HG02588 (cell line): Measurements from ENCODE around the gene ABHD6.
A peak's percentile ranks its signal among the peaks of the same experiment; 100 is the strongest.
"Not testable (repeated sequence)": the region's sequence is repeated elsewhere in the genome, so short reads cannot be mapped to it uniquely, and the experiment has no call there.

Experiments
- ATAC-seq: cut with Tn5 transposase; IDR thresholded peaks from one replicate; pipeline ENCODE4 v1.9.1; 2021; ENCODE audit warnings: mild to moderate bottlenecking, moderate library complexity; ENCODE audit not compliant: unreplicated experiment

Gene ABHD6

DNA sequence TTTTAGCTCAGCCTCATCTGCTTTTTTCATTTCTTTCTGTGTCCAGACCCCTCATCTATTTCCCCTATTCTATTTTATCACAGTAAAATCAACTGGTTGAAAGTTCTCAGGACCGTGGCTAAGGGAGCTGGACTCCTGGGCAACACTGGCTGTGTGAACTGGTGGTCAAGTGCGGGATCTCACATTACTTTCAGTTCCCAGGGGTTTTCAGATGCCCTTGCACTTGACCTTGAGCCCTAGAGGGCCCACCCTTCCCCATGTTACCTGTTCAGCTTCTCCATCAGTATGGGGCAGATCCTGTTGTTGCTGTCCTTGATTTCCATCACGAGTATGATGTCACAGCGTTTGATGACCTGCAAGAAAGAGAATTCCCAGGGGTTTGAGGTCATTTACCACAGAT is 29.6 kb upstream of the ABHD6 start:
- no peak for ATAC-seq

DNA sequence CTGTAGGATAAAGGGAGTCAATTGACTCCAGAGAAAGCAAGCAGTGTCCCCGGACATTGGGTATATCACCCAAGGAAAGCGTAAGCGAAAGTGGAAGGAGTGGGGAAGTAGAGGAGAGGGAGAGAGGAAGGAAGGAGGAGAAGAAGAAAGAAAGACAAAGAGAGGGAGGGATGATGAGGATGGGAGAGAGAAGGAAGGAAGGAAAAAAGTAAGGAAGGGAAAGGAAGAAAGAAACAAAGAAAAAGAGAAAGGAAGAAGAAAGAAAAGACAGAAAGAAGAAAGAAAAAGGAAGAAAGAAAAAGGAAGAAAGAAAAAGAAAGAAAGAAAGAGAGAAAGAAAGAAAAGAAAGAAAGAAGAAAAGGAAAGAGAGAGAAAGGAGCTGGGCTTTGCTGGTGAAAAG is 27.7 kb upstream of the ABHD6 start:
- no peak for ATAC-seq

DNA sequence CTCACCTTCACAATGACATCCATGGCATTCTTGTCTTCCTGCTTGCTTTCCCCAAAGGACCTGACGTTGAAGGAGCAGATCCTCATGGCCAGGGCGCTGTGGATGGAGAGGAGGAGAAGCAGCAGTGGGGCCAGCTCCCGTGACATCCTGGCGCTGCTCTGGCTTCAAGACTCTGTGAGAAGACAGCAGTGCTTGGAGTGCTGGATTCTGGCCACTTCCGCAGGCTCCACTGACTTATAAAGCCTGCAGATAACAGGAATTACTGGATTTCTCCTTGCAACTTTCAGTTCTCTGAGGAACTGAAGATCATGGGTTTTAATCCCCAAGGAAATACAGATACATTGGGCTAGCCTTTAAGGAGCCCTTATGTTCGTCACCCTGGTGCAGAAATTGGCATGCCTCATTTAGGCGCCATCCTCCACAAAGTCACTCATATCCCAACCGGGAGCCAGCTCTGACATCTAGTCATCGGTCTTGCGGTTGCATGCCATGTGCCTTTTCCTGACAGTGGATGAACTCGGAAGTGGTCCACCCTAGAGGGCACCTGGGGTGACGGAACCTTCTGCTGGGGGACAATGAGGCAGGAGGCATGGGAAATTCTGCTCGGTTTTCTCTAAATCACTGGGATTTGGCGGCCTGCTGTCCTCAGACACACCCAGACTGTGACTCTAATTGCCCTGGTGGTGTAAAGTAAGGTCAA is 26.7 kb upstream of the ABHD6 start, which contains the start of gene DNASE1L3:
TSS of gene DNASE1L3 (minus strand) at position 212 of the 700 bp plus-strand sequence. CDS start at position 146, 66 bp downstream.
- no peak for ATAC-seq

DNA sequence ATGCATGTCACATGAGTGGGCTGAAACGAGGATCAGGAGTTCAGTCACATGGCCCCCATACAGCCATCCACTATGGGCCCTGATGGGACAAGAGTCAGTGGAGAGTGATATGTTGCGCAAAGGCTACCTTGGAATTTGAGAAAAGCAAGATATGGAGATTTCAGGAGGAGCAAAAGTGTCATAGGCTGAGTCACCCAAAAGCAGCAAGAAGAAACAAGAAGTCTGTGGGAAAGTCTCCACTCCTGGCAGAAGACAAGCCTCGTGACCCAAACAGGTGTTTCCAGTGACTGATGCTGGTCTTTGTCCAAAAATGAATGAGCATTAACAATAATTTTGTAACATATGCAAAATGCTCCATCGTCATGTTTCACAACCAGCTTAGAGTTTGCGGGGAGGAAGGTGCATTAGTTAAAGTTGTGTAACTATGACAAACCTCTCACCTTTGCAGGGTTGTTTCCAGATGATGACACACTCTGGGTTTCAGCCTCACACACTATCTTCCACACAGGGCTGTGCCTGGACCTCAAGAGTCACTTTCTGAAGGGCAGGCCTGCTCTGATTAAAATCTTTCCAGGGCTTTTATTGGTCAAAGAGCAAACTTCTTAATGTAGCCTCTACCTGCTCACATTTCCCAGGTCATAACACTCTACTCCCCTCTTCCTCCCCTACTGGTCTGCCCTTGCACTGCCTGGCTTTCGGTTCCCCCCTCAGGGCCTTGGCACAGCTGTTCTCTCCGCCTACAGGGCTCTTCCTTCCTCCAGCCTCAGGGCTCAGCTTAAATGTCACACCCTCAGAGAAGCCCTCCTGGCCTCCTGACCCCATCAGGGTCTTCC is 22.9 kb upstream of the ABHD6 start:
- ATAC-seq: peak; percentile 70

DNA sequence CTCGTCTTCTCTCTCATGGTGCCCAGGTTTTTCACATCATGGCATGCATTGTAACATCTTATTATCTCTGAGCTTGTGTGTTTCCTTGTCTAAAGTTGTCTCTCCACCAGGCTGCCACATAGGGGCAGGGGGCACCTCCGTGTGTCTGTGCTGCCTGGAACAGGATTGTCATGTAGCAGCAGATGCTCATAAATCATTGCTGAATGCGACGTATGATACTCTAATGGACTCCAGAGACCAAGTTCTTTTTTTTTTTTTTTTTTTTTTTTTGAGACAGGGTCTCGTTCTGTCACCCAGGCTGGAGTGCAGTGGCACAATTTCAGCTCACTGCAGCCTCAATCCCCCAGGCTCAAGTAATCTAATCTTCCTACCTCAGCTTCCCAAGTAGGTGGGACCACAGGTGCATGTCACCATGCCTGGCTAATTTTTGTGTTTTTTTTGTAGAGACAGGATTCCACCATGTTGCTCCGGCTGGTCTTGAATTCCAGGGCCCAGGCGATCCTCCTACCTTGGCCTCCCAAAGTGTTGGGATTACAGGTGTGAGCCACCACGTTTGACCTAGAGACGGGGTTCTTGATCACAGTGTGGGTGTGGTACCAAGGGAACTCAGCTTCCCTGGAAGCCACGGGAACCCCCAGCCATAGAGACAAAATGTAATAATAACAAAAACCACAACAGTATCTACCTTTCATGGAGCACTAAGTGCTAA is 22.1 kb upstream of the ABHD6 start:
- ATAC-seq: no peak

DNA sequence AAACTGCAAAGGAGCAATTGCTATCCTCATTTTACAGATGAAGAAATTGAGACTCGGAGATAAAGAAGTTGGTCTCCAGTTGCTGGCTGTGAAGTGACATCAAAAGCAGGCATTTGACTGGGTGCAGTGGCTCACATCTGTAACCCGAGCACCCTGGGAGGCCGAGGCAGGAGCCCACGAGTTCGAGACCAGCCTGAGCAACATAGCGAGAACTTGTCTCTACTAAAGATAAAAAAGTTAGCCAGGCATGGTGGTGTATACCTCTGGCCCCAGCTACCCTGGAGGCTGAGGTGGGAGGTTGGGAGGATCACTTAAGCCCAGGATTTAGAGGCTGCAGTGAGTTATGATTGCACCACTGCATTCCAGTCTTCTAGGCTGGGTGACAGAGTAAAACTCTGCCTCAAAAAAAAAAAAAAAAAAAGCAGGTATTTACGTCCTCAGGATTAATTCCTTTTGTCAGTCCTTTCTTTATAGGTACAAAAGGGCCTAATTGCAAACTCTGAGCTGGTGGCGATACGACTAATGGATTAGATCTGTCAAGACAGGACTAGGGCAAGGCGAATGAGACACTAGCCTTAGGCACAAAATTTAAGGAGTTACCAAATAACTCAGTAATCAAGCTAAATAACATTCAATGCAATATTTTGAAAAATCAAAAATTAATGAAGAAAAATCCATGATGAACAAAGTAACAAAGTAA is 20.9 kb upstream of the ABHD6 start:
- ATAC-seq: no peak

DNA sequence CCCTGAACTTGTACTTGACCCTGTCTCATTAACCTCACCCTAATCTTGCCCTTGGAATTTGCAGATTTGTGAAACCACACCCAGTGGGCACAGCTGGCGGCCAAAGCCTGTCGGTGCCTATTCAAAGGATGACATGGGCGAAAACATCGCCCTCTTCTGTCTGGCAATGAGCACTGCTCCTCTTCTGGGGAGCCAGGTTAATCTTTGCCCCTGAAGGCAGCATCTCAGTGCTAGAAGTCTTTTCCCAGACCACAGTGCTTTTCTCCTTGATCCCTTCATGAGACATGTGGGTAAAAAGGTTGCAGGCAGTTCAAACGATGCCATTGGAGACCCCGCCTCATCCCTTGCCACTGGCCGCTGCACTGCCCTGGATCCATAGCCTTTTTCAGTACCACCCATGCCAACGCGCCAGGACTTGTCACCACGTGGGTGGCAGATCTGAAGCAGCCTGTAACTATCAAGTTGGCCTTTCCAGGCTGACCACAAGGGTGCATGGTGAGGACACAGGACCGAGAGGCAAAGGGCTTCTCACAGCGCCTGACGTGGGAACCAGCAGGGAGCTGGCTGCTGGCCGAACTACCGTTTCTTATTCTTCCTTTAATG is 20.3 kb upstream of the ABHD6 start:
- peak; percentile 28 for ATAC-seq

DNA sequence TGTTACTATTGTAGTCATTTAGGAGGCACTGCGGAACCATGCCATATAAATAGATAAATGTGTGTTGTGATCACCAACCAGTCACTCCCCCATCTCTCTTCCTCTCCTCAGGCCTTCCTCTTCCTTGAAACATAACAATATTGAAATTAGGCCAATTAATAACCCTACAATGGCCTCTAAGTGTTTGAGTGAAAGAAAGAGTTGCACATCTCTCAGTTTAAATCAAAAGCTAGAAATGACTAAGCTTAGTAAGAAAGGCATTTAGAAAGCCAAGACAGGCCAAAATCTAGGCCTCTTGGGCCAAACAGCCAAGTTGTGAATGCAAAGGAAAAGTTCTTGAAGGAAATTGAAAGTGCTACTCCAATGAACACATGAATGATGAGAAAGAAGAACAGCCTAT is 18.7 kb upstream of the ABHD6 start:
- ATAC-seq: no peak

DNA sequence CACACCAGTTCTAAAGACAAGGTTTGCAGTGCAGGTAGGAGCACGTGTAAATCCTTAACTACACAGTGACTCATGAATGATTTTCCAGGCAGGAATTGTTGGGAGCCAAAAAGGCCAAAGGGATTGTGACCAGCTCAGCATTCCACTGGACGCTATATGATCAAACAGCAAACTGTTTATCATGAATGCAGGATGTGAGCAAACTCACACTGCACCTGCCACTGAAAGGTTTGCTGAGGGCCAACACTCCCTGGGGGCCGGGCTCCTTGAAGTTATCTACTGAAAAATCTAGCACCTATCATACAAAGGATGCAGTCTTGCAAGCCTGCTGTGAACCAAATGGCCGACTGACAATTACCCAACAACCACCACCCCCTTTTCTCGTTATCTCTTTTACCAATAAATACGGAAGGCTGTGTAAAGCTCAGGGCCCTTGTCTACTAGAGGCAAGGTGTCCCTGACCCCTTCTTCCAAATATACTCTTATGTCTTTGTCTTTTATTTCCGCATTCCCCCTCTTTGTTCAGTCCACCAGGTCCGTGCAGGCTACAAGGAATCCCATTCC is 15.3 kb upstream of the ABHD6 start:
- no peak for ATAC-seq

DNA sequence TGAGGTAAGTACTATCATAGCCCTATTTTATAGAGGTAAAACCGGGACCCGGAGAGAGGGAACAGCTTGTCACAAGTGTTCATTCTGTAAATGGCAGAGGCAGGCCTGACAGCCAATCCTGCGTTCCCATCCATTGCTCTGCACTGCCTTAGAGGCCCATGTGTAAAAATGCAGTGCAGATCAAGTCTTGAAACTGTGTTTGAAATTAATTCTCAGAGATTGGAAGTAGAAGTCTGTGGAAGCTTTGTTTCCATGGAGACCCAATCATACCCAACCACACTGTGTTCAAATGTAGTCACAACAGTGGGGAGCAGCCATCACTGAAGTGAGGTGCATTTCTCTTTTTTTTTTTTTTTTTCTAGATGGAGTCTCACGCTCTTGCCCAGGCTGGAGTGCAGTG is 13.7 kb upstream of the ABHD6 start:
- ATAC-seq: no peak

DNA sequence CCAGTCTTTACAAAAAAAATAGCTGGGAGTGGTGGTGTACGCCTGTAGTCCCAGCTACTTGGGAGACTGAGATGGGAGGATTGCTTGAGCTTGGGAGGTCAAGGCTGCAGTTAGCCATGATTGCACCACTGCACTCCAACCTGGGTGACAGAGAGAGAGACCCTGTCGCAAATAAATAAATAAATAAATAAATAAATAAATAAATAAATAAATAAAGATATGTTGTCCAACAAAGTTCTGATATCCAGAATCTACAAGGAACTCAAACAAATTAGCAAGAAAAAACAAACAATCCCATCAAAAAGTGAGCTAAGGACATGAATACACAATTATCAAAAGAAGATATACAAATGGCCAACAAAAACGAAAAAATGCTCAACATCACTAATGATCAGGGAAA is 9.7 kb upstream of the ABHD6 start:
- not testable (repeated sequence) for ATAC-seq

DNA sequence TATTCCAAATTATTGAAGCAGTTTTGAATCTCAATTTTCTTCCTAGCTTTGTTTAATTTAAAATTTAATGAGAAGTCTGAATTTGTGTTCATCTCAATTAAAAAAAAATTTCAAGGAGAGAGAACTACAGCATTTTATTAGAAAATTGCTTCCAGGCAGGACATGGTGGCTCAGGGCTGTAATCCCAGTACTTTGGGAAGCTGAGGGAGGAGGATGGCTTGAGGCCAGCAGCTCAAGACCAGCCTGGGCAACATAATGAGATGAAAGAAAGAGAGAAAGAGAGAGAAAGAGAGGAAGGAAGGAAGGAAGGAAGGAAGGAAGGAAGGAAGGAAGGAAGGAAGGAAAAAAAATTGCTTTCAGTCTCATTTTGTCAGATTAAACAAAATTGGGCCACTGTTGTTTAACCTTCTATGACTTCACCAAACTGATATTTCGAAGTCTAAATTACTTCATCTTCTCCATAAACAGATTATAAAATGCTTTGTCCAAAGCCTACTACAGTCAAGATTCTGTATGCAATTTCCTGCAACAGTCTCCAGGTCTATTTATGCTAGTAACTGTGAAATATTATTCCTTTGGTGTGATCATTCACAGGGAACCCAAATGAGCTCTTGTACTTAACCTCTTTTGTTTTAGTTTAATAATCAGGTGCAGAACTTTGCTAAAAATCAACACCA is 6.6 kb upstream of the ABHD6 start:
- ATAC-seq: no peak

DNA sequence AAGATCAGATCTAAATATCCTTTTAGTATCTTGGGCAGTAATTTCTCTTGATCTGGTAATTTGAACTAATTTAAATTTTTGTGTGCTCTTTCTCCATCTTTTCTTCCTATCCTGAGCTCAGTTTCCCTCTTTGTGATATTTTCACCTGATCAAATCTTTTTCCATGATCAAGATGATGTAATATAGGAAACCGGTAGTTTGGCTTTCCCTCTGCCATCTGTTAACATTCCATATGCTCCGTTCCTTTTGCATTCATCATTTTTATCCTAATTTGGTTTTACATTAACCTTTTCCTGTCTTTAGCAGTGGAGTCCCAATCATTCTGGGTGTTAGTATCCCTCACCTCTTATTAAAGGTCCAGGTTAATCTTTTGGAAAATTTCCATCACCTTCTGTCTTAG is 5.9 kb upstream of the ABHD6 start:
- ATAC-seq: no peak

DNA sequence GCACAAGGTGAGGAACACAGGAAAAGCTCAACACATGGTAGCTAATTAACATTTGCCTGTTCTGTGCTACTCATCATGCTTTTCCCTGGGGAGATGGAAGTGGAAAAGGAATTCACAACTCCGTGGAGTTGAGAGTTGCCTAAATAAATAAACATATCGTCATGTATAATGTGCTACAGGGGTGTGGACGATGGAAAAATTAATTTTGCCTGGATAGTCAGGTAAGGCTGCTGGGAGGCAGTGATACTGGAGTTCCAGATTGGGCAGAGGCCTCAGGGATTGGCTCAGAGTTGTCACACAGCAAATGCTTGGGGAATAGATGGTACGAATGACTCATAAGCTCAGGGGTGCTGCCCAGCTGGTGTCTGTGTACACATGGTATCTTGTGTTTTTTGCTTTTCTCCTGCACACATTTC is 3.1 kb upstream of the ABHD6 start:
- ATAC-seq: no peak

DNA sequence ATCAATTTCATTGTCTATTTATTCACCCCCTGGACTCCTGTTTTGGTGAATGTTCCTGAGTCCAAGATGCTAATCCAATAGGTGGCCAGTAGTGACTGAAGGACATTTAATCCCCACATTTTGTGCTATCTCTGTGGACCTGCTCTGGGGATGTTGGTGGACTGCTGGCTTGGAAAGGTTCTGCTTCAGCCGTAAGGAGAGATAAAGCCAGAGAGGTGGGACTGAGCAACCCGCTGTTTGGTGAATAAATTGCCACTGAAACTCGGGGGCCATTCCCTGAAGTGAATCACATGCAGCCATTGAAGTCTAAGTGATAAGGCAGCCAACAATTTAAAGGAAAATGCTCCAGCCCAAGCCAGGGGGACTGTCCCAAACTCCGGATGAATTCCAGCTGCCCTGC is 1.6 kb upstream of the ABHD6 start:
- no peak for ATAC-seq

DNA sequence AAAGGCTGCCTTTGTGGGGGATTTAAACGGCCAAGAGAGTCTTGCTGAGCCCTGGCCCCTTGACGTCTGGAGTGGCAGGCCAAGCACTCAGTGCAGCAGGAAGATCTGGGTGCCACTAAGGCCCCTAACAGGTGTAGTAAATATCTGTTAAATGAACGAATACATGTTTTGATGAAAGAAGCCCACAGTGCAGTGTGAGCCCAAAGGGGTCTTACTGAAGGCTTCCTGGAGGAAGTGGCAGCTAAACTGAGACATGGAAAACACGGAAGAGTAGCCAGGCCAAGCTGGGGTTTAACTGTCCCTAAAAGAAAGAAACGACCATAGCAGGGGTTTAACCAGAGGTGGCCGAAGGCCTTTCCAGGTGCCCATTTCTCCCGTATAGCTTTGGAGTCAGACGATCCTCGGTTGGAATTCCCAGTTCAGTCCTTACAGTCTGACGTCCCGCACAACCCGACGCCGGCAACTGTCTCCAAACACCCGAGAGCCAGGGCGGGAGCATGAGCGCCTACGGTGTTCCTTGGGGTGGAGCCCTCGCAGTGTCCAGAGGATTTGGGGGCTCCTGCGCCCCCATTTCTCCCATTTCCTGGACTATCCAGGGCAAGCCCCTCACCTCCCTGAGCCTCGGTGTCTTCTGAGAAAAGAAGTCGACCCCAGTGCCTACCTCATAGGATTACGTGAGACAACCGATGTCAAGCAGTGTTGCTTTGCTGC is 910 bp upstream of the ABHD6 start:
- no peak for ATAC-seq

DNA sequence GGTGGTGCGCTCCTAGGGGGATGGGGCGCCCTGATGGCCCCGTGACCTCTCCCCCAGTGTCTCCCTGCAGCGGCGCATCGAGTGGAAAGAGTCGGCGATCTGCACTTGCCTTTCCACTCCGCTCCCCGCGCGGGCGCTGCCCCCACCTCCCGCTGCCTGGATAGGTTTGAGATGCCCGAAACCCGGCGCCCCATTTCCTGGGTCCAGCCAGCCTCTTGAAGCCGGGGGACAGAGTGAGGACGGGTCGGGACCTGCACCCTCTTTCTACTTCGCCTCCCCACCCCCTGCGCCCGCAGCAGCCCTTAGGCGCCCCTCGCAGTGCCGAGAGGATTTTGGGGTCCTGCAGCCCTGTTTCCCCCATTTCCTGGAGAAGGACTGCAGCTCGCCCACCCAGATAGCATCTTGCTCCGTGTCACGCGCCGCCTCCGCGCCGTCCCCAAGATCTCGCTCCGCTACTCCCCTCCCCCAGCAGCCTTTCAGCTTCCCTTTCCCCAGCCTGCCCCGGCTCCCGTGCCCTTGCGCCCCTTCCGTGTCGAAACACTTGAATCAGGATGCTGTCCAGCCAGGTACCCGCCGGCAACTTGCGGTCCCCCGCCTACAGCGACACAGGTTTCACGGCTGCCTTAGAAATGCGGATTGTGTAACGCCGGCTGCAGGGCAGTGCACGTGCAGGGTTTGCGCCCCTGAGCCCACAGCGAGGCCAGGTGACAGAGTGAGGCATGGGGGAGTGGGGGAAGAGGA is 519 bp downstream of the ABHD6 start:
- ATAC-seq: peak; percentile 7

DNA sequence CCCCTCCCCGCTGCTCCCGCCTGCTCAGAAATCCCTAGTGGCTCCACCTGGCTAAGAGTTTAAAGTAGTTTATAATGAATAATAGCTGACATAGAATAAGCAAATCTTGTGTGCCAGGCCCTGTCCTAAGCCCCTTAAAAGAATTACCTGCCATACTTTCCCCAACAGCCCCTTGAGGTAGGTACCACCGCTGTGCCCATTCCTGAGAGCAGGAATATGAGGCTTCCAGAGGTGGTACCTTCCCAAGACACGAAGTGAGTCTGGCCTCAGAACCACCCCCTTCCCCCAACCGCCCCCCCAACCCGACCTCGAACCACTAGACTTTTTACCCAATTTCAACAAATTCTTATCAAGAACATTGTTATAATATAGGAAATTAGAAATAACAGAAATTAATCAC is 1.2 kb downstream of the ABHD6 start:
- ATAC-seq: no peak
